ENCODE results near the gene RPL10. TPM values are rescaled to one million over a fixed set of nuclear protein-coding genes. Genes with fewer than 3 reads are reported as not detected.

Gene RPL10
- total and polyA plus RNA-seq, 2 of the 13 experiments (the other 11 are each of a cell fraction or from before 2014, with no cell fraction given) = 2,381 to 4,713 TPM

DNA sequence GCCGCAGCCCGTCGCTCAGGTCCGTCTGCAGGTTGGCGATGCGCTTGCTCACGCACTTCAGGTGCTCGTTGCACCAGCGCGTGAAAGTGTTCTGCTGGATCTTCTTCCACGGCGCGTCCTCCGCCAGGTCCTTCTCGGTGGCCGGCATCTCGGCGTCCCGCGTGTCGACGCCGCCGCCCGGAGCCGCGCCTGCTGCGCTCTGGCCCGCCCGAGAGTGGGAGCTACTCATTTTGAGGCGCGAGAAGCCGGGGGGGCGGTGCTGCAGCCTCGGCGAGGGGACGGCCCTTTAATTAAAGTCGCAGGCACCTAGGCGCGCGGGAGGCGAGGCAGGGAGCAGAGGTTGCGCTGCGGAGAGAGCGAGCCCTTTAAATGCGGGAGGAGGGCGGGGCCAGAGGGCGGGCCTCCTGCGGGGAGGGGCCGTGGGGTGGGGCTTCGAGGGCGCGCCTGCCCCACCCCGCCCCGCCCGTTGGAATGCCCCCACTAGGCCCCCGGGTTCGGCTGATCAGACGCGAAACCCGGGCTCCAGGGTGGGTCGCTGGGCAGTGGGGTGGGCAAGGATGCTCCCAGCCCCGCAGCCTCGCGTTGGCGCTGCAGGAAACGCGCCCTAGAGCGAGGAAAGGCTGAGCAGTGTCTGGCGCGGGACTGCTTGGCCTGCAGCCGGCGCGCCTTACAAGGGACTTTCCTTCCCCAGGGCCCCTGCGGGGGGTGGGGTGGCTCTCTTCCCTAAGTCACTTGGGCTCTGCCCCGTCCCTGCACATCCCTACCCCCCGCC, 27.0 kb upstream of the RPL10 start (continued):
- TF ChIP-seq CSRNP1 (CRISPR knock-in tag; IDR thresholded peaks at IDR 0.05) (no peak), ZNF260 (CRISPR knock-in tag; IDR thresholded peaks at IDR 0.05; ENCODE audit: borderline replicate concordance, low read depth) (no peak), RELA (CRISPR knock-in tag; IDR thresholded peaks at IDR 0.05) (no peak), GATAD1 (CRISPR knock-in tag; IDR thresholded peaks at IDR 0.05) (peak; percentile 30; the same call in 1 of the 2 replicates), SP2 (CRISPR knock-in tag; IDR thresholded peaks at IDR 0.05) (no peak), SYNCRIP (IDR thresholded peaks at IDR 0.05; ENCODE audit: insufficient read depth, low read depth, low read length) (no peak), IKZF1 (IDR thresholded peaks at IDR 0.05) (no peak), SIX4 (CRISPR knock-in tag; IDR thresholded peaks at IDR 0.05) (no peak; the same call in 1 of the 2 replicates), HNRNPH1 (optimal IDR thresholded peaks at IDR 0.05; ENCODE audit: low read depth, low read length) (no peak), ETV5 (CRISPR knock-in tag; IDR thresholded peaks at IDR 0.05; ENCODE audit: borderline replicate concordance) (no peak), FOXM1 (CRISPR knock-in tag; IDR thresholded peaks at IDR 0.05) (no peak), NFYB (CRISPR knock-in tag; IDR thresholded peaks at IDR 0.05) (no peak), ZNF772 (CRISPR knock-in tag; IDR thresholded peaks at IDR 0.05) (no peak), POLR2AphosphoS5 (IDR thresholded peaks at IDR 0.05; ENCODE audit: low read depth, low read length) (peak; percentile 70), SMAD3 (CRISPR knock-in tag; IDR thresholded peaks at IDR 0.05) (no peak), KLF9 (CRISPR knock-in tag; IDR thresholded peaks at IDR 0.05; ENCODE audit: low read depth) (0 out of 2 replicates have a peak, but pooled peaks have one; percentile 31), TEAD3 (CRISPR knock-in tag; optimal IDR thresholded peaks at IDR 0.05; ENCODE audit: borderline replicate concordance) (peak; percentile 74), GPBP1L1 (CRISPR knock-in tag; IDR thresholded peaks at IDR 0.05) (no peak), ZNF724P (CRISPR knock-in tag; IDR thresholded peaks at IDR 0.05; ENCODE audit: borderline replicate concordance) (no peak), ZNF766 (CRISPR knock-in tag; IDR thresholded peaks at IDR 0.05; ENCODE audit: borderline replicate concordance) (no peak), ZNF333 (CRISPR knock-in tag; IDR thresholded peaks at IDR 0.05; ENCODE audit: borderline replicate concordance) (no peak; the same call in 1 of the 2 replicates), NFKB2 (CRISPR knock-in tag; IDR thresholded peaks at IDR 0.05; ENCODE audit: borderline replicate concordance) (peak; percentile 46; the same call in 1 of the 2 replicates), CENPT (CRISPR knock-in tag; IDR thresholded peaks at IDR 0.05; ENCODE audit: low read depth) (no peak), ZNF530 (CRISPR knock-in tag; IDR thresholded peaks at IDR 0.05; ENCODE audit: low read depth) (no peak), ZMAT3 (CRISPR knock-in tag; conservative IDR thresholded peaks at IDR 0.05) (peak; percentile 73), HNRNPL (IDR thresholded peaks at IDR 0.05; ENCODE audit: low read depth, low read length) (no peak), SMARCC2 (IDR thresholded peaks at IDR 0.05) (no peak), SCMH1 (CRISPR knock-in tag; IDR thresholded peaks at IDR 0.05; ENCODE audit: borderline replicate concordance) (no peak), CHD2 (IDR thresholded peaks at IDR 0.05; ENCODE audit: low read depth, low read length) (no peak)
- TF ChIP-seq, protein P1, sequence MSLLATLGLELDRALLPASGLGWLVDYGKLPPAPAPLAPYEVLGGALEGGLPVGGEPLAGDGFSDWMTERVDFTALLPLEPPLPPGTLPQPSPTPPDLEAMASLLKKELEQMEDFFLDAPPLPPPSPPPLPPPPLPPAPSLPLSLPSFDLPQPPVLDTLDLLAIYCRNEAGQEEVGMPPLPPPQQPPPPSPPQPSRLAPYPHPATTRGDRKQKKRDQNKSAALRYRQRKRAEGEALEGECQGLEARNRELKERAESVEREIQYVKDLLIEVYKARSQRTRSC (CRISPR knock-in tag; IDR thresholded peaks at IDR 0.05; ENCODE audit: low read depth) = no peak

Data from HepG2 (cell line).